Endothelial cell (in vitro differentiated cells): ENCODE measurements around the gene BMP2K. TPM values are rescaled to one million over a fixed set of nuclear protein-coding genes. Genes with fewer than 3 reads are reported as not detected.
A peak's percentile ranks its signal among the peaks of the same experiment; 100 is the strongest.

Source experiments
- DNase-seq: peaks from one replicate; pipeline ENCODE4 v3.0.0; 2021; ENCODE audit warnings: low spot score
- H3K27ac Mint-ChIP-seq: one replicate; pipeline ENCODE4 v1.8.0; 2021; ENCODE audit warnings: mixed read lengths, inconsistent platforms; ENCODE audit not compliant: unreplicated experiment
- H3K27me3 Mint-ChIP-seq: one replicate; pipeline ENCODE4 v1.8.0; 2021; ENCODE audit warnings: mild to moderate bottlenecking, moderate library complexity, mixed read lengths, inconsistent platforms; ENCODE audit not compliant: unreplicated experiment
- H3K36me3 Mint-ChIP-seq: one replicate; pipeline ENCODE4 v1.8.0; 2021; ENCODE audit warnings: mild to moderate bottlenecking, low read depth, mixed read lengths, inconsistent platforms; ENCODE audit not compliant: unreplicated experiment
- H3K4me1 Mint-ChIP-seq: one replicate; pipeline ENCODE4 v1.8.0; 2021; ENCODE audit warnings: mild to moderate bottlenecking, mixed read lengths, inconsistent platforms; ENCODE audit not compliant: unreplicated experiment
- H3K4me3 Mint-ChIP-seq: one replicate; pipeline ENCODE4 v1.8.0; 2021; ENCODE audit warnings: mild to moderate bottlenecking, mixed read lengths, inconsistent platforms; ENCODE audit not compliant: unreplicated experiment
- H3K9me3 Mint-ChIP-seq: one replicate; pipeline ENCODE4 v1.8.0; 2021; ENCODE audit warnings: mixed read lengths, inconsistent platforms; ENCODE audit not compliant: unreplicated experiment
- CTCF ChIP-seq: fragments of 200-600 bp; sonication (generic); IDR thresholded peaks from one replicate; pipeline ENCODE4 v1.5.0; 2021; ENCODE audit warnings: antibody characterized with exemption; ENCODE audit not compliant: unreplicated experiment
- total RNA-seq: library from RNA; stranded (reverse); fragmentation: NEBNext Ultra II Directional; extraction: Animal tissue kit (Norgen Biotek cat#: 25700); gene quantifications from one replicate; pipeline ENCODE4 v1.2.1, GENCODE V29; 2021; ENCODE audit not compliant: unreplicated experiment

Gene BMP2K
- total RNA-seq, 1 donor from 2014 or later = 270 TPM

- no peak overlapping the region for H3K4me3 Mint-ChIP-seq
- no peak for TF ChIP-seq CTCF
- no peak overlapping the region for H3K27ac Mint-ChIP-seq
- DNase-seq = no peak
- no peaks in the 10 kb centered on the region for H3K9me3 Mint-ChIP-seq
- H3K4me1 Mint-ChIP-seq = peaks cover 18% of the 10 kb centered on the region
- peaks cover 16% of the 10 kb centered on the region for H3K27me3 Mint-ChIP-seq
- H3K36me3 Mint-ChIP-seq = peaks cover 12% of the 10 kb centered on the region
These were observed 1.7 kb upstream of the BMP2K start for GRCh38 chr4:78774417-78774816.

- peaks cover 16% of the 10 kb centered on the region for H3K27me3 Mint-ChIP-seq
- DNase-seq = peak; percentile 83
- peak overlapping the region; percentile 94 for H3K4me3 Mint-ChIP-seq
- H3K27ac Mint-ChIP-seq = peak overlapping the region; percentile 97
- TF ChIP-seq CTCF = no peak
- peaks cover 12% of the 10 kb centered on the region for H3K36me3 Mint-ChIP-seq
- peaks cover 18% of the 10 kb centered on the region for H3K4me1 Mint-ChIP-seq
- no peaks in the 10 kb centered on the region for H3K9me3 Mint-ChIP-seq
These were observed 659 bp upstream of the BMP2K start for GRCh38 chr4:78775303-78776078.

- peak overlapping the region; percentile 90 for H3K27ac Mint-ChIP-seq
- peaks cover 16% of the 10 kb centered on the region for H3K27me3 Mint-ChIP-seq
- TF ChIP-seq CTCF = no peak
- H3K36me3 Mint-ChIP-seq = peaks cover 12% of the 10 kb centered on the region
- peak; percentile 15 for DNase-seq
- H3K9me3 Mint-ChIP-seq = no peaks in the 10 kb centered on the region
- no peak overlapping the region for H3K4me3 Mint-ChIP-seq
- peaks cover 18% of the 10 kb centered on the region for H3K4me1 Mint-ChIP-seq
These were observed 802 bp downstream of the BMP2K start for GRCh38 chr4:78776729-78777575.

GRCh38 chr4:78777576-78777940 is 1.4 kb downstream of the BMP2K start:
- Mint-ChIP-seq H3K27me3 (peaks cover 16% of the 10 kb centered on the region), H3K4me3 (no peak overlapping the region), H3K27ac (peak overlapping the region; percentile 5)

More at GRCh38 chr4:78777576-78777940, 1.4 kb downstream of the BMP2K start:
- peaks cover 12% of the 10 kb centered on the region for H3K36me3 Mint-ChIP-seq
- no peak for DNase-seq
- peaks cover 18% of the 10 kb centered on the region for H3K4me1 Mint-ChIP-seq
- H3K9me3 Mint-ChIP-seq = no peaks in the 10 kb centered on the region
- no peak for TF ChIP-seq CTCF
